ENCODE data around the gene TREH.

TREH gene

GRCh38 chr11:118623269-118623655 is 56.2 kb downstream of the TREH start:
- H3K9me3 ChIP-seq (ENCODE audit: control insufficient read depth, low read length) = no peaks in the 10 kb centered on the region
- DNase-seq = no peak
- H3K27ac ChIP-seq (ENCODE audit: insufficient read depth, low read length, poor library complexity, severe bottlenecking) = no peak overlapping the region
- peaks cover 4% of the 10 kb centered on the region for H3K4me1 ChIP-seq (ENCODE audit: control insufficient read depth, insufficient read depth, low read length, poor library complexity, severe bottlenecking)
- H3K36me3 ChIP-seq (ENCODE audit: control insufficient read depth, insufficient read depth, low read length) = no peaks in the 10 kb centered on the region
- H3K4me3 ChIP-seq (ENCODE audit: insufficient read depth, low read depth, low read length, poor library complexity, severe bottlenecking) = no peak overlapping the region
- H3K27me3 ChIP-seq (replicated peaks; ENCODE audit: control insufficient read depth, insufficient read depth, low read length, poor library complexity, severe bottlenecking) = peaks cover 4% of the 10 kb centered on the region

GRCh38 chr11:118622376-118623268 is 56.8 kb downstream of the TREH start:
- no peak for DNase-seq
- no peaks in the 10 kb centered on the region for H3K36me3 ChIP-seq (ENCODE audit: control insufficient read depth, insufficient read depth, low read length)
- peaks cover 4% of the 10 kb centered on the region for H3K4me1 ChIP-seq (ENCODE audit: control insufficient read depth, insufficient read depth, low read length, poor library complexity, severe bottlenecking)
- H3K27ac ChIP-seq (ENCODE audit: insufficient read depth, low read length, poor library complexity, severe bottlenecking) = no peak overlapping the region
- H3K4me3 ChIP-seq (ENCODE audit: insufficient read depth, low read depth, low read length, poor library complexity, severe bottlenecking) = no peak overlapping the region
- peaks cover 4% of the 10 kb centered on the region for H3K27me3 ChIP-seq (replicated peaks; ENCODE audit: control insufficient read depth, insufficient read depth, low read length, poor library complexity, severe bottlenecking)
- H3K9me3 ChIP-seq (ENCODE audit: control insufficient read depth, low read length) = no peaks in the 10 kb centered on the region

GRCh38 chr11:118621784-118622375 is 57.6 kb downstream of the TREH start:
- no peaks in the 10 kb centered on the region for H3K36me3 ChIP-seq (ENCODE audit: control insufficient read depth, insufficient read depth, low read length)
- no peaks in the 10 kb centered on the region for H3K9me3 ChIP-seq (ENCODE audit: control insufficient read depth, low read length)
- no peak overlapping the region for H3K4me3 ChIP-seq (ENCODE audit: insufficient read depth, low read depth, low read length, poor library complexity, severe bottlenecking)
- H3K27me3 ChIP-seq (replicated peaks; ENCODE audit: control insufficient read depth, insufficient read depth, low read length, poor library complexity, severe bottlenecking) = peaks cover 4% of the 10 kb centered on the region
- no peak overlapping the region for H3K27ac ChIP-seq (ENCODE audit: insufficient read depth, low read length, poor library complexity, severe bottlenecking)
- H3K4me1 ChIP-seq (ENCODE audit: control insufficient read depth, insufficient read depth, low read length, poor library complexity, severe bottlenecking) = peaks cover 4% of the 10 kb centered on the region
- DNase-seq = no peak

- Histone ChIP-seq H3K4me1 (ENCODE audit: control insufficient read depth, insufficient read depth, low read length, poor library complexity, severe bottlenecking) (peaks cover 4% of the 10 kb centered on the region), H3K36me3 (ENCODE audit: control insufficient read depth, insufficient read depth, low read length) (no peaks in the 10 kb centered on the region), H3K27me3 (replicated peaks; ENCODE audit: control insufficient read depth, insufficient read depth, low read length, poor library complexity, severe bottlenecking) (peaks cover 4% of the 10 kb centered on the region), H3K27ac (ENCODE audit: insufficient read depth, low read length, poor library complexity, severe bottlenecking) (no peak overlapping the region), H3K9me3 (ENCODE audit: control insufficient read depth, low read length) (no peaks in the 10 kb centered on the region), H3K4me3 (ENCODE audit: insufficient read depth, low read depth, low read length, poor library complexity, severe bottlenecking) (peak overlapping the region; percentile 24)
- DNase-seq = no peak
Observed at GRCh38 chr11:118621071-118621783, 58.2 kb downstream of the TREH start.

GRCh38 chr11:118620529-118621070 is 58.9 kb downstream of the TREH start:
- peaks cover 4% of the 10 kb centered on the region for H3K4me1 ChIP-seq (ENCODE audit: control insufficient read depth, insufficient read depth, low read length, poor library complexity, severe bottlenecking)
- DNase-seq = no peak
- H3K27ac ChIP-seq (ENCODE audit: insufficient read depth, low read length, poor library complexity, severe bottlenecking) = no peak overlapping the region

GRCh38 chr11:118619444-118620197 is 59.8 kb downstream of the TREH start:
- H3K9me3 ChIP-seq (ENCODE audit: control insufficient read depth, low read length) = no peaks in the 10 kb centered on the region
- H3K27ac ChIP-seq (ENCODE audit: insufficient read depth, low read length, poor library complexity, severe bottlenecking) = no peak overlapping the region
- no peaks in the 10 kb centered on the region for H3K36me3 ChIP-seq (ENCODE audit: control insufficient read depth, insufficient read depth, low read length)
- H3K4me1 ChIP-seq (ENCODE audit: control insufficient read depth, insufficient read depth, low read length, poor library complexity, severe bottlenecking) = peaks cover 4% of the 10 kb centered on the region
- DNase-seq = no peak
- H3K27me3 ChIP-seq (replicated peaks; ENCODE audit: control insufficient read depth, insufficient read depth, low read length, poor library complexity, severe bottlenecking) = peaks cover 4% of the 10 kb centered on the region
- no peak overlapping the region for H3K4me3 ChIP-seq (ENCODE audit: insufficient read depth, low read depth, low read length, poor library complexity, severe bottlenecking)

More at GRCh38 chr11:118620529-118621070, 58.9 kb downstream of the TREH start:
- no peaks in the 10 kb centered on the region for H3K9me3 ChIP-seq (ENCODE audit: control insufficient read depth, low read length)
- no peaks in the 10 kb centered on the region for H3K36me3 ChIP-seq (ENCODE audit: control insufficient read depth, insufficient read depth, low read length)
- H3K27me3 ChIP-seq (replicated peaks; ENCODE audit: control insufficient read depth, insufficient read depth, low read length, poor library complexity, severe bottlenecking) = peaks cover 4% of the 10 kb centered on the region
- H3K4me3 ChIP-seq (ENCODE audit: insufficient read depth, low read depth, low read length, poor library complexity, severe bottlenecking) = no peak overlapping the region

GRCh38 chr11:118618991-118619375 is 60.5 kb downstream of the TREH start:
- DNase-seq = no peak
- H3K27ac ChIP-seq (ENCODE audit: insufficient read depth, low read length, poor library complexity, severe bottlenecking) = no peak overlapping the region
- no peak overlapping the region for H3K4me3 ChIP-seq (ENCODE audit: insufficient read depth, low read depth, low read length, poor library complexity, severe bottlenecking)
- no peaks in the 10 kb centered on the region for H3K36me3 ChIP-seq (ENCODE audit: control insufficient read depth, insufficient read depth, low read length)
- peaks cover 4% of the 10 kb centered on the region for H3K4me1 ChIP-seq (ENCODE audit: control insufficient read depth, insufficient read depth, low read length, poor library complexity, severe bottlenecking)
- H3K9me3 ChIP-seq (ENCODE audit: control insufficient read depth, low read length) = no peaks in the 10 kb centered on the region
- H3K27me3 ChIP-seq (replicated peaks; ENCODE audit: control insufficient read depth, insufficient read depth, low read length, poor library complexity, severe bottlenecking) = peaks cover 4% of the 10 kb centered on the region

- Histone ChIP-seq H3K27me3 (replicated peaks; ENCODE audit: control insufficient read depth, insufficient read depth, low read length, poor library complexity, severe bottlenecking) (peaks cover 4% of the 10 kb centered on the region), H3K9me3 (ENCODE audit: control insufficient read depth, low read length) (no peaks in the 10 kb centered on the region), H3K36me3 (ENCODE audit: control insufficient read depth, insufficient read depth, low read length) (no peaks in the 10 kb centered on the region), H3K4me1 (ENCODE audit: control insufficient read depth, insufficient read depth, low read length, poor library complexity, severe bottlenecking) (peaks cover 4% of the 10 kb centered on the region), H3K27ac (ENCODE audit: insufficient read depth, low read length, poor library complexity, severe bottlenecking) (no peak overlapping the region), H3K4me3 (ENCODE audit: insufficient read depth, low read depth, low read length, poor library complexity, severe bottlenecking) (no peak overlapping the region)
- no peak for DNase-seq
Observed at GRCh38 chr11:118618115-118618990, 61.1 kb downstream of the TREH start.

GRCh38 chr11:118615976-118616371 is 63.5 kb downstream of the TREH start:
- no peaks in the 10 kb centered on the region for H3K9me3 ChIP-seq (ENCODE audit: control insufficient read depth, low read length)
- H3K36me3 ChIP-seq (ENCODE audit: control insufficient read depth, insufficient read depth, low read length) = no peaks in the 10 kb centered on the region
- H3K4me1 ChIP-seq (ENCODE audit: control insufficient read depth, insufficient read depth, low read length, poor library complexity, severe bottlenecking) = peaks cover 4% of the 10 kb centered on the region
- H3K27ac ChIP-seq (ENCODE audit: insufficient read depth, low read length, poor library complexity, severe bottlenecking) = no peak overlapping the region
- peaks cover under 1% of the 10 kb centered on the region for H3K27me3 ChIP-seq (replicated peaks; ENCODE audit: control insufficient read depth, insufficient read depth, low read length, poor library complexity, severe bottlenecking)
- DNase-seq = no peak
- no peak overlapping the region for H3K4me3 ChIP-seq (ENCODE audit: insufficient read depth, low read depth, low read length, poor library complexity, severe bottlenecking)
